ENCODE measurements around the gene IL20RA.

DNA sequence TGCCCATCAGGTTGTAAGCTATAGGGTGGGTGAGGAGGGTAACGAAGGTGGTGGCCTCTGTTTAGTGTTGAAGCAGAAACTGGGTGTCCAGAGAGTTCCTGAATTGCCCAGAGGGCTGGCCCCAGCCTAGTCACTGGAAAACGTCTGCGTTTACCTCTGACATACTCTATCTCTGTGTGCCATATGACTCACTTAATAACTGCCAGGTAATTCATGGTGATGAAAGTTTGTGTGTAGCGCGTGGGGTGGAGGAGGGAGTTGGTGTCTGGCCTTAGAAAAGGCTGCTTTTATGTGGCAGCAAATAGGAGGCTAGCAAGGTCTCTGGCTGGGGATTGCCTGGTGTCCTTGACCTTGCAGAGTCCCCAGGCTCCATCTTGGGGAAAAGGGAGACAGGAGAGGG is 75.3 kb downstream of the IL20RA start:
- TF ChIP-seq CTCF (IDR thresholded peaks at IDR 0.05; ENCODE audit: low read depth, low read length, missing input control) (no peak), EGR1 (IDR thresholded peaks at IDR 0.05; ENCODE audit: low read depth in 2 of 2) (no peak), REST (IDR thresholded peaks at IDR 0.05) (no peak), FOXA1 (IDR thresholded peaks at IDR 0.05) (no peak), RAD21 (IDR thresholded peaks at IDR 0.05) (no peak), NR2F2 (IDR thresholded peaks at IDR 0.05) (no peak), SP1 (IDR thresholded peaks at IDR 0.05) (no peak), JUND (IDR thresholded peaks at IDR 0.05) (no peak)
- TF ChIP-seq, protein P1, sequence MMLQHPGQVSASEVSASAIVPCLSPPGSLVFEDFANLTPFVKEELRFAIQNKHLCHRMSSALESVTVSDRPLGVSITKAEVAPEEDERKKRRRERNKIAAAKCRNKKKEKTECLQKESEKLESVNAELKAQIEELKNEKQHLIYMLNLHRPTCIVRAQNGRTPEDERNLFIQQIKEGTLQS (IDR thresholded peaks at IDR 0.05), result no peak
- TF ChIP-seq, protein P2, sequence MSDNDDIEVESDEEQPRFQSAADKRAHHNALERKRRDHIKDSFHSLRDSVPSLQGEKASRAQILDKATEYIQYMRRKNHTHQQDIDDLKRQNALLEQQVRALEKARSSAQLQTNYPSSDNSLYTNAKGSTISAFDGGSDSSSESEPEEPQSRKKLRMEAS (IDR thresholded peaks at IDR 0.05), result no peak

Measured in liver (tissue), 3 donors.